Osteocyte (in vitro differentiated cells): ENCODE results near the gene UBE2S. TPM values are rescaled to one million over a fixed set of nuclear protein-coding genes. Genes with fewer than 3 reads are reported as not detected.

Experiments used
- DNase-seq: peaks from one replicate; pipeline ENCODE4 v3.0.0; 2021; ENCODE audit warnings: mixed read lengths; ENCODE audit not compliant: unreplicated experiment; ENCODE audit errors: extremely low spot score
- H3K27ac Mint-ChIP-seq: one replicate; pipeline ENCODE4 v1.8.0; 2021; ENCODE audit warnings: mild to moderate bottlenecking, mixed read lengths; ENCODE audit not compliant: unreplicated experiment
- H3K27me3 Mint-ChIP-seq: one replicate; pipeline ENCODE4 v1.8.0; 2021; ENCODE audit warnings: mixed read lengths; ENCODE audit not compliant: unreplicated experiment
- H3K36me3 Mint-ChIP-seq: one replicate; pipeline ENCODE4 v1.8.0; 2021; ENCODE audit warnings: mixed read lengths; ENCODE audit not compliant: unreplicated experiment
- H3K4me1 Mint-ChIP-seq: one replicate; pipeline ENCODE4 v1.8.0; 2021; ENCODE audit warnings: mixed read lengths; ENCODE audit not compliant: unreplicated experiment
- H3K4me3 Mint-ChIP-seq: one replicate; pipeline ENCODE4 v1.8.0; 2021; ENCODE audit warnings: mild to moderate bottlenecking, moderate library complexity, mixed read lengths; ENCODE audit not compliant: unreplicated experiment
- H3K9me3 Mint-ChIP-seq: one replicate; pipeline ENCODE4 v1.8.0; 2021; ENCODE audit warnings: mixed read lengths; ENCODE audit not compliant: unreplicated experiment
- total RNA-seq: library from RNA; stranded (reverse); gene quantifications from 2 replicates; pipeline ENCODE4 v1.2.1, GENCODE V29; 2021
- TF ChIP-seq, protein P1 (sequence below): fragments of 200-600 bp; sonication (generic); IDR thresholded peaks from 2 replicates; pipeline ENCODE4 v1.5.0; 2021; ENCODE audit warnings: antibody characterized with exemption, mild to moderate bottlenecking, moderate library complexity

UBE2S gene
- total RNA-seq, 1 donor from 2014 or later = 71.1 TPM

DNA sequence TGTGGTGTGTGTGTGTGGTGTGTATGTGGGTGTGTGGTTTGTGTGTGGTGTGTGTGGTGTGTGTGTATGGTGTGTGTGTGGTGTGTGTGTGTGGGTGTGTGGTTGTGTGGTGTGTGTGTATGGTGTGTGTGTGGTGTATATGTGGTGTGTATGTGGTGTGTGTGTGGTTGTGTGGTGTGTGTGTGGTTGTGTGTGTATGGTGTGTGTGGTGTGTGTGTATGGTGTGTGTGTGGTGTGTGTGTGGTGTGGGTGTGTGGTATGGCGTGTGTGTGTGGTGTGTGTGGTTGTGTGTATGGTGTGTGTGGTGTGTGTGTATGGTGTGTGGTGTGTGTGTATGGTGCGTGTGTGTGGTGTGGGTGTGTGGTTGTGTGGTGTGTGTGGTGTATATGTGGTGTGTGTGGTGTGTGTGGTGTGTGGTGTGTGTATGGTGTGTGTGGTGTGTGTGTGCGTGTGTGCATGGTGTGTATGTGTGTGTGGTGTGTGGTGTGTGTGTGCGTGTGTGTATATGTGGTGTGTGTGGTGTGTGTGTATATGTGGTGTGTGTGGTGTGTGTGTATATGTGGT, 26.9 kb upstream of the UBE2S start:
- Mint-ChIP-seq H3K4me1 (no peaks in the 10 kb centered on the region), H3K9me3 (no peaks in the 10 kb centered on the region), H3K36me3 (no peaks in the 10 kb centered on the region), H3K27ac (no peak overlapping the region), H3K27me3 (peaks cover 10% of the 10 kb centered on the region), H3K4me3 (no peak overlapping the region)
- no peak for DNase-seq
- TF ChIP-seq, protein P1, sequence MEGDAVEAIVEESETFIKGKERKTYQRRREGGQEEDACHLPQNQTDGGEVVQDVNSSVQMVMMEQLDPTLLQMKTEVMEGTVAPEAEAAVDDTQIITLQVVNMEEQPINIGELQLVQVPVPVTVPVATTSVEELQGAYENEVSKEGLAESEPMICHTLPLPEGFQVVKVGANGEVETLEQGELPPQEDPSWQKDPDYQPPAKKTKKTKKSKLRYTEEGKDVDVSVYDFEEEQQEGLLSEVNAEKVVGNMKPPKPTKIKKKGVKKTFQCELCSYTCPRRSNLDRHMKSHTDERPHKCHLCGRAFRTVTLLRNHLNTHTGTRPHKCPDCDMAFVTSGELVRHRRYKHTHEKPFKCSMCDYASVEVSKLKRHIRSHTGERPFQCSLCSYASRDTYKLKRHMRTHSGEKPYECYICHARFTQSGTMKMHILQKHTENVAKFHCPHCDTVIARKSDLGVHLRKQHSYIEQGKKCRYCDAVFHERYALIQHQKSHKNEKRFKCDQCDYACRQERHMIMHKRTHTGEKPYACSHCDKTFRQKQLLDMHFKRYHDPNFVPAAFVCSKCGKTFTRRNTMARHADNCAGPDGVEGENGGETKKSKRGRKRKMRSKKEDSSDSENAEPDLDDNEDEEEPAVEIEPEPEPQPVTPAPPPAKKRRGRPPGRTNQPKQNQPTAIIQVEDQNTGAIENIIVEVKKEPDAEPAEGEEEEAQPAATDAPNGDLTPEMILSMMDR = no peak

DNA sequence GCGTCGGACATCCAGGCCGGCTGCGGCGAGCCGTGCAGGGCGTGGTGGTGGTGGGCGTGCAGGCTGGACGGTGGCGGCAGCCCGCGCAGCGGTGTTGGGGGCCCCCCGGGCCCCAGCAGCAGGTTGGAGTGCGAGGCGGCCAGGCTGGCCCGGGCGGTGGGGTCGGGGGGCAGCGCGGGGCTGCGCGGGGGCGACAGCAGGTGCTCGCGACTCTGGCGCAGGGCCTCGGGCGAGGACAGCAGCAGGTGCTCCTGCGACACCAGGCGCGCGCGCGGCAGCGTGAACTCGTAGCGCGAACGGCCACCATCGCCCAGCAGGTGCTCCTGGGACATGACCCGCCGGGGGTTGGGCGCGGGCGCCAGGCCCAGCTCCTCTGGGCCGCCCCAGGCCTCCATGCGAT, 25.7 kb upstream of the UBE2S start:
- TF ChIP-seq, protein P1 = no peak
- Mint-ChIP-seq H3K4me1 (no peaks in the 10 kb centered on the region), H3K9me3 (no peaks in the 10 kb centered on the region), H3K27me3 (peaks cover 3% of the 10 kb centered on the region), H3K36me3 (no peaks in the 10 kb centered on the region), H3K27ac (no peak overlapping the region), H3K4me3 (no peak overlapping the region)
- DNase-seq = no peak

DNA sequence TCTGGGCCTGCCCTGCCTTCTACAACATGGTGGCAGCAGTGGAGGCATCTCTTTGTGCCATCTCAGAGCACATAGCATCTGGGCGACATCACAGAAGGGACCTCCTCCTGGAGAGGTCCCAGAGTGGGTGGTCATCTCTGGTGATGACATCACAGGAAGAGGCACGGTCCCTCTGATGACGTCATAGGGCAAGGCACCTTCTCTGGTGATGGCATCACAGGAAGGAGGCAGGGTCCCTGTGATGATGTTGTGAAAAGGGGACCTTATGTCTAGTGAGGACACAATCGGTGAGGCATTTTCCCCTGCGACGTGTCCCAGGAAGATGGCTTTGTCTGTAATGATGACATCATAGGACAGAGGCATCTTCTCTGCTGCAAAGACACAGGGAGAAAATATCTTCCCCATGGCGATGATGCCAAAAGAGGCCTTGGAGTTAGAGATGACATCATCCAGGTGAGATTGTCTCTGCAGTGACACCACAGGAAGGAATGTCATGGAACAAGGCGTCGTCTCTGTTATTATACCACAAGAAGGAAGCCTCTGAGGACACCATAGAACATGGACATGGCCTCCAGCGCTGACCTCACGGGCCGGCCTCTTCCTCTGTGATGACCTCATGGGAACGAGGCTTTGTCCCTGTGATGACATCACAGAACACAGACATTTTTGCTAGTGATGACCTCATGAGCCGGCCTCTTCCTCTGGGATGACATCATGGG, 24.8 kb upstream of the UBE2S start:
- no peak for DNase-seq
- Mint-ChIP-seq H3K4me1 (no peaks in the 10 kb centered on the region), H3K36me3 (no peaks in the 10 kb centered on the region), H3K27ac (no peak overlapping the region), H3K9me3 (no peaks in the 10 kb centered on the region), H3K27me3 (peaks cover 3% of the 10 kb centered on the region), H3K4me3 (no peak overlapping the region)
- TF ChIP-seq, protein P1 = no peak

DNA sequence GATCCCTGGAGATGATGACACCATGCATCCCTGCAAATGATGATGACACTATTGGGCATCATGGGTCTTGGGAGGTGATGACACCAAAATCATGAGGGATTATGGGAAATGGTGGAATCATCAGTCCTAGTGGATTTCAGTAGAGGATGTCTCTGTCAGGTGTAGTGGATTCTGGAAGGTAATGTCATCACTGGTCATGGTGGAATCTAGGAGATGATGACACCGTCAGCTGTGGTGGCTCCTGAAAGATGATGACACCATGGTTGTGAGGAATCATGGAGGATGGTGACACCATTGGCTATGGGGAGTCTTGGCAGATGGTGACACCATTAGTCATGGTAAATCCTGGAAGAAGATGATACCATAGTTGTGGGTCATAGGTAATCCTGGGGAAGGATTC, 23.6 kb upstream of the UBE2S start:
- Mint-ChIP-seq H3K4me1 (no peaks in the 10 kb centered on the region), H3K9me3 (no peaks in the 10 kb centered on the region), H3K4me3 (no peak overlapping the region), H3K27ac (no peak overlapping the region), H3K27me3 (peaks cover 3% of the 10 kb centered on the region), H3K36me3 (no peaks in the 10 kb centered on the region)
- TF ChIP-seq, protein P1 = no peak
- no peak for DNase-seq

DNA sequence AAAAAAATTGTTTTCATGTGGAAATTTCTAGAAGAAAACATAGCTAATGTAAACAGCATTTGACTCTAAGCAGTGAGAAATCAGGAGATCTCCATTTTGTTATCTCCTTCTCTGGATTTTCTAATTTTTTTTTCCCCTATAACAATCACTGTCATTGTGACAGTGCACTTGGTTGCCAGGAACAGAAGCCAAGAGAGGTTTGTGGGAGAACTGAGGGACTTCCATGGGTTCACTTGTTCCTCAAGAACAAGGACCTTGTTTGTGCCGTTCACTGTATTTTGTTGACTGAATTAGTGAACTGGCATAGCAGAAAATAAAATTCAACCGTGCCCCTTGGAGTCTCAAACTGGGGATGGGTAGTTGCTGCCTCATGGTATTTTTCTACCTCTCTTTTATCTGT, 18.5 kb upstream of the UBE2S start:
- no peaks in the 10 kb centered on the region for H3K4me1 Mint-ChIP-seq
- H3K9me3 Mint-ChIP-seq = no peaks in the 10 kb centered on the region
- peaks cover 30% of the 10 kb centered on the region for H3K27me3 Mint-ChIP-seq
- no peaks in the 10 kb centered on the region for H3K36me3 Mint-ChIP-seq
- DNase-seq = no peak
- no peak overlapping the region for H3K4me3 Mint-ChIP-seq
- TF ChIP-seq, protein P1 = no peak
- no peak overlapping the region for H3K27ac Mint-ChIP-seq
